GM23248 (cell line): ENCODE results near the gene SERPINB13.

Experiments used
- EZH2 ChIP-seq: fragments of 200-600 bp; sonication (generic); IDR thresholded peaks from 2 replicates; pipeline ENCODE4 v1.6.1; 2018; ENCODE audit warnings: antibody characterized with exemption, mild to moderate bottlenecking; ENCODE audit not compliant: insufficient read depth, poor library complexity, severe bottlenecking
- EZH2phosphoT487 ChIP-seq: fragments of 200-600 bp; sonication (generic); IDR thresholded peaks from 2 replicates; pipeline ENCODE4 v1.6.1; 2018; ENCODE audit warnings: antibody characterized with exemption, moderate library complexity, mild to moderate bottlenecking, low read depth; ENCODE audit not compliant: insufficient read depth

- TF ChIP-seq EZH2, result no peak
- no peak for TF ChIP-seq EZH2phosphoT487
Observed at GRCh38 chr18:63626431-63626830, 39.3 kb downstream of the SERPINB13 start.
